K562 (cell line): Measurements from ENCODE around the gene PALS1. TPM values are rescaled to one million over a fixed set of nuclear protein-coding genes. Genes with fewer than 3 reads are reported as not detected.

Source experiments
- CXXC5 ChIP-seq: fragments of 250-450 bp; sonication (Bioruptor Pico); IDR thresholded peaks from 2 replicates; pipeline ENCODE4 v1.8.0; 2022; ENCODE audit warnings: inconsistent platforms, mild to moderate bottlenecking, moderate library complexity
- EGR1 ChIP-seq: fragments of 450-650 bp; conservative IDR thresholded peaks from 2 replicates; pipeline ENCODE4 v1.6.1; 2017; ENCODE audit warnings: mild to moderate bottlenecking
- EP400 ChIP-seq: fragments of 450-650 bp; IDR thresholded peaks from 2 replicates; pipeline ENCODE4 v1.6.1; 2017; ENCODE audit warnings: antibody characterized with exemption, mild to moderate bottlenecking, moderate library complexity
- GTF2F1 ChIP-seq: IDR thresholded peaks from 2 replicates; pipeline ENCODE4 v1.6.1; 2011; ENCODE audit warnings: low read depth, low read length, improper control_type of control experiment
- HDGF ChIP-seq: fragments of 450-650 bp; IDR thresholded peaks from 2 replicates; pipeline ENCODE4 v1.6.1; 2016
- HNRNPL ChIP-seq: fragments of 200-400 bp; formaldehyde crosslinking; IDR thresholded peaks from 2 replicates; pipeline ENCODE4 v1.6.1; 2017; ENCODE audit warnings: low read depth, mild to moderate bottlenecking, low read length
- IRF2 ChIP-seq: sonication (generic); formaldehyde crosslinking; IDR thresholded peaks from 2 replicates; pipeline ENCODE4 v1.8.1; 2022; ENCODE audit warnings: mild to moderate bottlenecking, missing genetic modification reagents
- NONO ChIP-seq, 2 experiments: fragments of 200-400 bp in 1 of 2; fragments of 450-650 bp in 1 of 2; formaldehyde crosslinking in 1 of 2; IDR thresholded peaks; 2 replicates each; pipeline ENCODE4 v1.6.1; 2017; ENCODE audit warnings: low read depth in 2 of 2, mild to moderate bottlenecking in 2 of 2, moderate library complexity in 2 of 2, low read length in 1 of 2
- NRF1 ChIP-seq, 2 experiments: fragments of 450-650 bp; IDR thresholded peaks in 1 of 2; conservative IDR thresholded peaks in 1 of 2; 2 replicates each; pipeline ENCODE4 v1.6.1; 2014; ENCODE audit warnings: mild to moderate bottlenecking in 2 of 2
- PHF8 ChIP-seq: fragments of 200-600 bp; sonication (generic); IDR thresholded peaks from 2 replicates; pipeline ENCODE4 v1.6.1; 2012; ENCODE audit warnings: mixed run types, mild to moderate bottlenecking, inconsistent platforms, low read length, moderate library complexity, borderline replicate concordance
- POLR2G ChIP-seq: fragments of 200-400 bp; formaldehyde crosslinking; IDR thresholded peaks from 2 replicates; pipeline ENCODE4 v1.6.1; 2017; ENCODE audit warnings: low read depth, mild to moderate bottlenecking, antibody characterized with exemption, low read length, moderate library complexity
- PREB ChIP-seq: sonication (generic); formaldehyde crosslinking; IDR thresholded peaks from 2 replicates; pipeline ENCODE4 v1.8.1; 2023; ENCODE audit warnings: mild to moderate bottlenecking, missing genetic modification reagents
- PTBP1 ChIP-seq: fragments of 200-400 bp; formaldehyde crosslinking; IDR thresholded peaks from 2 replicates; pipeline ENCODE4 v1.6.1; 2017; ENCODE audit warnings: low read depth, low read length
- RBBP5 ChIP-seq: fragments of 200-600 bp; sonication (generic); IDR thresholded peaks from 2 replicates; pipeline ENCODE4 v1.6.1; 2012; ENCODE audit warnings: borderline replicate concordance, mild to moderate bottlenecking, low read length, control low read depth, inconsistent platforms; ENCODE audit not compliant: insufficient read depth, poor library complexity, severe bottlenecking
- SMC3 ChIP-seq: conservative IDR thresholded peaks from 2 replicates; pipeline ENCODE4 v1.6.1; 2011; ENCODE audit warnings: low read depth, low read length, improper control_type of control experiment; ENCODE audit not compliant: insufficient read depth
- SRSF7 ChIP-seq: fragments of 200-400 bp; formaldehyde crosslinking; optimal IDR thresholded peaks from 2 replicates; pipeline ENCODE3; 2017; ENCODE audit warnings: mild to moderate bottlenecking, low read depth, low read length
- SRSF9 ChIP-seq: fragments of 200-400 bp; formaldehyde crosslinking; IDR thresholded peaks from 2 replicates; pipeline ENCODE4 v1.6.1; 2017; ENCODE audit warnings: low read depth, low read length, borderline replicate concordance
- TGIF2 ChIP-seq: sonication (generic); formaldehyde crosslinking; IDR thresholded peaks from 2 replicates; pipeline ENCODE4 v1.8.1; 2022; ENCODE audit warnings: mild to moderate bottlenecking, missing genetic modification reagents, moderate library complexity
- TOE1 ChIP-seq, 2 experiments: fragments of 450-650 bp in 1 of 2; sonication (generic) in 1 of 2; formaldehyde crosslinking in 1 of 2; IDR thresholded peaks; 2 replicates each; pipeline versions ENCODE4 v1.7.1 to v1.8.0; 2016 to 2022; ENCODE audit warnings: borderline replicate concordance in 2 of 2, mild to moderate bottlenecking in 2 of 2, antibody characterized with exemption in 1 of 2, inconsistent platforms in 1 of 2, low read depth in 1 of 2, missing genetic modification reagents in 1 of 2, moderate library complexity in 1 of 2
- TRIM24 ChIP-seq, 2 experiments: fragments of 450-650 bp; IDR thresholded peaks; 2 replicates each; pipeline ENCODE4 v1.6.1; 2016
- XRCC4 ChIP-seq: IDR thresholded peaks from one replicate; pipeline ENCODE4 v1.6.1; 2011; ENCODE audit not compliant: insufficient read depth, insufficient read length; ENCODE audit errors: extremely low read depth
- ZMIZ1 ChIP-seq, 2 experiments: fragments of 150-350 bp in 1 of 2; IDR thresholded peaks; 2 replicates each; pipeline ENCODE4 v1.6.1; 2012 to 2016; ENCODE audit warnings: low read depth in 2 of 2, low read length in 2 of 2, mild to moderate bottlenecking in 1 of 2, moderate library complexity in 1 of 2
- ZNF324 ChIP-seq: fragments of 250-450 bp; sonication (Bioruptor Pico); IDR thresholded peaks from 2 replicates; pipeline ENCODE4 v1.4.0; 2020; ENCODE audit warnings: mild to moderate bottlenecking
- polyA plus RNA-seq, 8 experiments: library from polyadenylated mRNA; depleted of rRNA in 4 of 8; stranded (reverse) in 5 of 8; unstranded in 3 of 8; fragments of >200 nt; fragmentation: Nextera tagmentation in 2 of 8; fragmentation: Illumina TruSeq in 1 of 8; extraction: Ambion mirVana in 2 of 8; extraction: Trizol in 1 of 8; gene quantifications; 2 replicates each; pipeline versions ENCODE4 v1.2.1 to v1.2.3, GENCODE V29; 2011 to 2014; ENCODE audit warnings: inconsistent platforms in 1 of 8, missing spikeins in 1 of 8
- total RNA-seq, 7 experiments: library from RNA; depleted of rRNA in 6 of 7; stranded (reverse); fragments of >200 nt in 6 of 7; fragmentation: Illumina TruSeq in 2 of 7; extraction: Trizol in 2 of 7; gene quantifications; 2 replicates each; pipeline versions ENCODE4 v1.2.1 to v1.2.3, GENCODE V29; 2011 to 2021; ENCODE audit warnings: low replicate concordance in 1 of 7

Gene PALS1
- total and polyA plus RNA-seq, 9 of the 15 experiments (the other 6 are each of a cell fraction or from before 2014, with no cell fraction given): 4.1 to 9.9 (median 7.2) TPM

DNA sequence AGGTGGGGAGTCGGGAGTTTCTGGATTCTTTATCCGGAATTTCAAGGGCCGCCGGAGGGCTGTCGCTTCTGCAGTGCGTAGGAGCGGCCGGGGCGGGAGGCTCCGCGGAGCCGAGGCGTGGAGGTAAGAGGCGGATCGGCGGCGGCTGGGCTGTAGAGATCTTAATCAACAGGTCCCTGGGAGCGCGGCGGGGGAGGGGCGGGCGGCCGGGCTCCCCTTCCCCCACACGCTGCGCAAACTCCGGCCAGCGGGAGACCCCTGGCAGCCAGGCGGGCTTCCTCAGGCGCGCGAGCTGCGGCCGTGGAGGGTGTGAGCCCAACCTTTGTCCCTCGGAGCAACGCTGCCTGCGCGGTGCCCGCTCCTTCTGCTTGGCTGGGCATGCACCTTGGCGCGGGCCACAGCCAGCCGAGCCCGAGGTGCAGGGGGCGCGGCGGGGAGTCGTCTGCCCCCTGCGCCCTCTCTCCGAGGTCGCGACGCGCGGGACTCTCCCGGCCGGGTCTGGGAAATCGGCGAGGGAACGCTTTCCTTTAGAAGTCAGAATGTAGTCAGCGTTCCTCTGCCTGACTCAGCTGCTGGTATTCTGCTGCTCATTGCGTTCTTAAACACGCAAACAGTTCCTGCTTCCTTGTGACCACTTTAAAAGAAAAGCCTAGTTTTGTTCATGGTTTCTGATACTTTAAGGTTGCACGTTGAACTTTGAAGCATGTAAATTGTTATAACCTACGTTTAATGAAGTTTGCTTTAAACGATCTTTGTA is at the start of gene PALS1 (continued):
- TF ChIP-seq ZMIZ1 (IDR thresholded peaks at IDR 0.05; ENCODE audit: low read depth in 2 of 2, low read length in 2 of 2) (no peak), SRSF7 (no peak), HNRNPL (peak; percentile 88; the same call in 1 of the 2 replicates), PTBP1 (no peak), PREB (CRISPR knock-in tag) (0 out of 2 replicates have a peak, but pooled peaks have one; percentile 71), RBBP5 (peak; percentile 85), TOE1 (IDR thresholded peaks at IDR 0.05; ENCODE audit: borderline replicate concordance) (no peak), TOE1 (CRISPR knock-in tag; IDR thresholded peaks at IDR 0.05; ENCODE audit: borderline replicate concordance, low read depth) (no peak), IRF2 (CRISPR knock-in tag) (no peak), SRSF9 (no peak), XRCC4 (no peak), POLR2G (peak; percentile 85), NRF1 (conservative IDR thresholded peaks at IDR 0.05 in 1 of 2, IDR thresholded peaks at IDR 0.05 in 1 of 2) (peak; percentile 63 to 78; a peak in 3 of 4 replicates), ZNF324 (CRISPR knock-in tag) (no peak), CXXC5 (CRISPR knock-in tag) (peak; percentile 81), HDGF (no peak), PHF8 (peak; percentile 57; the same call in 1 of the 2 replicates), EP400 (peak; percentile 48; the same call in 1 of the 2 replicates), TGIF2 (0 out of 2 replicates have a peak, but pooled peaks have one; percentile 34), GTF2F1 (no peak), SMC3 (no peak), EGR1 (peak; percentile 71), TRIM24 (IDR thresholded peaks at IDR 0.05) (0 out of 4 replicates have a peak, but pooled peaks of 1 of the 2 experiments have one; percentile 21), NONO (IDR thresholded peaks at IDR 0.05; ENCODE audit: low read depth in 2 of 2, low read length in 1 of 2) (0 out of 4 replicates have a peak, but pooled peaks of 1 of the 2 experiments have one; percentile 26)
